ENCODE measurements around the gene TSEN15.

Gene TSEN15

GRCh38 chr1:184016169-184016568, 35.4 kb upstream of the TSEN15 start:
- no peak for TF ChIP-seq CTCF (conservative IDR thresholded peaks at IDR 0.05)

DNA sequence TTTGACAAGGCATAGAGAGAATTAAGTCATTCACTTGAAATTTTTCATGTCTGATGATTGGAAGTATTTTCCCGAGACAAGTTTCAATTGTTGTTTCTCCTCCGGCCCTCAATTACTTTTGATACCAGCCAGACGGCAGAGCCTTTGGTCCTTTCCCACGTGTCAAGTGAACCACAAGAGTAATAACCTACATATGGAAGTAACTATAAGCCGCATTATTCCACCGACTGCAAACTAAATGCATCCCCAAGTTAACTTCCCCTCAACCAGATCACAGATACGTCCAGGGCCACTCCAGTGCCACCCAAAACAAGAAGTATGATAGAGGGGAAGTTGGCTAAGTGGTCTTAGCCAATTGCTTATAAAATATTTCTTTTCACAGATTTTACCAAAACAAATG, 34.2 kb upstream of the TSEN15 start:
- TF ChIP-seq CTCF (conservative IDR thresholded peaks at IDR 0.05): no peak

More at GRCh38 chr1:184016169-184016568, 35.4 kb upstream of the TSEN15 start:
- no peak overlapping the region for H3K27ac ChIP-seq

DNA sequence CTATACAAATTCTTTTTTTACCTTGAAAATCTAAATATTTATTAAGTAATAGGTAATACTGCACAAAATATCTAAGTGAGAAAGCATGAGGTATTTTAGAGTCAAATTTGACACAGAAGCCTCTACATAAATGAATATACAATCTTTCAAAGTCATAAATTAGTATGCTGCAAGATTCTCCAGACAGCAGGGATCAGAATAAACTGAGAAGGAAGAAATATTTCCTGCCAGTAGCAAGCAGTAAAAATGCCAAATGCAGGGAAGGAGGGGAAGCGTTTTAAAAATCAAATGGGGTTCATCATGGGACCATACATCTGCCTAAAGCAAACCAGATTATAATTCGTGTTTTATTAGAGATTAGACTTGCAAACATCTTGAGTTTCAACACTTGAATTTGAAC, 32.9 kb upstream of the TSEN15 start:
- no peak for TF ChIP-seq CTCF (conservative IDR thresholded peaks at IDR 0.05)
- H3K27ac ChIP-seq: no peak overlapping the region

More for the DNA sequence above, 34.2 kb upstream of the TSEN15 start:
- H3K27ac ChIP-seq: no peak overlapping the region

GRCh38 chr1:184019069-184019468, 32.5 kb upstream of the TSEN15 start:
- H3K27ac ChIP-seq: no peak overlapping the region
- no peak for TF ChIP-seq CTCF (conservative IDR thresholded peaks at IDR 0.05)

DNA sequence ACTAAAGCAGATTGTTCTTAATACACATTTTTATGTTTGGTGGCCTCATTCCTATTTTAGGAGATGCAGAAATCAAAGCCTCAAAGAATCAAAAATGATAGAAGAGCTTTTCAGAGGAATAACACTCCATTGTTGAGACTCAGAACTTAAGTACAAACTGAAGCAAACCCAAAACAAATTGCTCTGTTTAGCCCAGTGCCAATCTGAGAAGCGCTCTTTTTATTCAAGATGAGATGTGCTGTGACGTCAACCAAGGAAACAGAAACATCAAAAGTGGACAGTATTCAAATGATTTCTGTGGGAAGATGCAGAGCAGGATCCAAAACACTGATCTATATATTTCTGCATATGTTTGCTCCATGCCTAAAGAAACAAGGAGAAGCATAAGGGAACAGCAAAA, 32.0 kb upstream of the TSEN15 start:
- no peak overlapping the region for H3K27ac ChIP-seq
- no peak for TF ChIP-seq CTCF (conservative IDR thresholded peaks at IDR 0.05)

GRCh38 chr1:184020328-184020727, 31.2 kb upstream of the TSEN15 start:
- H3K27ac ChIP-seq: no peak overlapping the region

DNA sequence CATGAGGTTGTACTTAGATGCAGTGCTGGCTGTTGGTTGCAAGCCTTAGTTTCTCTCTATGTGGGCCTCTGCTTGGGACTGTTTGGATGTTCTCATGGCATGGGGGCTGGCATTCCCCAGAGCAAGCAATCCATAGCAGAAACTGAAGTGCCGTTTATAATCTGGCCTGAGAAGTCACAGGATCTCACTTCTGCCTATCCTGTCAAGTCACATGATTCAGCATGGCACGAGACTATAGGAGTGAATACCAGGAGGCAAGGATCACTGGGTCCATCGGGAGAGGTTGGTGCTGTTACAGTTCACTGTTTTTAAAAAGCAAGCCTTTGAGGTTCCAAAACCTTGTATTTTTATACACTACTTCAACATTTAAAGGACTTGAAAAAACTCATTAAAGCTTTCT, 30.7 kb upstream of the TSEN15 start:
- TF ChIP-seq CTCF (conservative IDR thresholded peaks at IDR 0.05): no peak
- H3K27ac ChIP-seq: no peak overlapping the region

More at GRCh38 chr1:184020328-184020727, 31.2 kb upstream of the TSEN15 start:
- TF ChIP-seq CTCF (conservative IDR thresholded peaks at IDR 0.05): no peak

DNA sequence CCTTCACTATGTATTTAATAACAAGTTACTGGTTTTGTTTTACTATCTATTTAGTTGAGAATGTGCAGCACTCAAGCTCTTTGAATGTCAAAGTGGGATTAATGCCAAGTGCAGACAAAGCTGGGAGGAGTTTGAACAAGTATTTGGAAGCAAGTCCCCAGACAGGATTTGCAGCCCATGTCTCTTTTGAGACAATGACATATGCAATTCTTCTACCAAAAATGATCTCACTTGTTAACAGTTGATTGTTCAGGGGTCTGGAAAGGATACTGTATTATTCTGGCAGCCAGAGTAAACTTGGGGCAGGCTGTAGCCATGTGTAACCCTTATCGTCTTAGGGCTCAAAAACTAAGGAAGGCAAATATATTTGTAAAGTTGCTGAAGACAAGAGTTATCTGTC, 29.8 kb upstream of the TSEN15 start:
- TF ChIP-seq CTCF (conservative IDR thresholded peaks at IDR 0.05): no peak
- H3K27ac ChIP-seq: no peak overlapping the region
